Ascending aorta (tissue), 2 donors: ENCODE results near the gene DAB1. TPM values are rescaled to one million over a fixed set of nuclear protein-coding genes. Genes with fewer than 3 reads are reported as not detected.

ENCODE experiments used
- DNase-seq, 2 donors: peaks; one replicate each; pipeline ENCODE4 v3.0.0-alpha.2; 2019; ENCODE audit warnings: low spot score in 2 of 2
- H3K27ac ChIP-seq, 2 donors: fragments of 200-600 bp; sonication (generic); one replicate each; pipeline ENCODE4 v1.5.1; 2016 to 2017; ENCODE audit warnings: mild to moderate bottlenecking in 1 of 2
- H3K27me3 ChIP-seq: fragments of 200-600 bp; sonication (generic); one replicate; pipeline ENCODE4 v1.5.1; 2017
- H3K36me3 ChIP-seq, 2 donors: fragments of 200-600 bp; sonication (generic); one replicate each; pipeline ENCODE4 v1.5.1; 2016
- H3K4me1 ChIP-seq, 2 donors: fragments of 200-600 bp; sonication (generic); one replicate each; pipeline ENCODE4 v1.5.1; 2016 to 2017; ENCODE audit warnings: mild to moderate bottlenecking in 1 of 2
- H3K4me3 ChIP-seq, 2 donors: fragments of 200-600 bp; sonication (generic); one replicate each; pipeline ENCODE4 v1.5.1; 2016 to 2017; ENCODE audit warnings: mild to moderate bottlenecking in 1 of 2
- H3K9me3 ChIP-seq, 2 donors: fragments of 200-600 bp; sonication (generic); one replicate each; pipeline ENCODE4 v1.5.1; 2016
- intact Hi-C: fragments of 100-400 bp; cut with DNase I; formaldehyde crosslinking; loops from one replicate; pipeline ENCODE4 v1.15.1; 2023
- total RNA-seq: library from RNA; depleted of rRNA; stranded (reverse); fragments of >200 nt; gene quantifications from one replicate; pipeline ENCODE4 v1.1.0, GENCODE V29; 2016
- TF ChIP-seq, protein P1 (sequence below), 3 experiments: fragments of 200-600 bp in 2 of 3; fragments of 450-650 bp in 1 of 3; sonication (generic) in 2 of 3; IDR thresholded peaks; one replicate each; pipeline ENCODE4 v1.5.1; 2016 to 2019; ENCODE audit warnings: antibody characterized with exemption in 3 of 3, mild to moderate bottlenecking in 1 of 3, moderate library complexity in 1 of 3

The DAB1 gene
- total RNA-seq, 1 donor from 2014 or later: not detected

DNA sequence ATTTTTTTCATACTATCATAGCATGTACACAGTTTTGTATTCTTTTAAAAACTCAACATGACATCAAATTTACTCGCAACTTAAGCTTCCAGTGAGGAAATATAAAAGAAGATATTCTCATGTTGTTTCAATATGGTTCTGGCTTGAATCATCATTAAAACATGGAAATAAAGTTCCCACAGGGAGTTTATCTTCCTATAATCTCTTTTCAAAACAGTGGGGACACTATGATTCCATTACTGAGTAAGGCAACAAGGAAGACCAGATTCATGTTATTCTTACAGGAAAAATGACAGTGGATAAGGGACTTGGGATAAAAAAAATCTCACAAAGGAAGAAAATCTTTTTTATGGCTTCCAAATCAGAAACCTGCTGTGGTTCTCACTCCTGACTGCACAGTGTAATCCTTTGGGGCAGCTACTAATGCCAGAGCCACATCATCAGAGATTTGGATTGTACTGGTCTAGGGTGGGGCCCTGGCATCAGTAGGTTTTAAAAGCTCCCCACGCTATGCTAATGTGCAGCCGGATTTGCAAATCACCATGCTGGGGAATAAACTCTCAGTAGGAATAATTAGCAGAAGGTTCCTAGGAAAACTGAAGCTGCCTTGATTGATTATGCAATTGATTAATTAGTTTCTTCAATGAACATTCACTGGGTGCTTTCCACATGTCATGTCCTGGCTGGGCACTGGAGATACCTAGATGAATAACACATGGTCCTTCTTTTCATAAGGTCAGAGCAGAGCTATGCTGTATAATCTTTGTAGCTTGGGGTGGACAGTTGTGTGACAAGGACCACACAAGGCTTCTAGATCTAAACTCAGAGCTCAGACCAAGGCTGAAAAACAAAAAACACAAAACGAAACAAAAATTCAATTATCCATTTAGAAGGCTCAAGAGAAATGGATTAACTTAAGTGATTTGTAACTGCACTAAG lies 386.9 kb downstream of the DAB1 start:
- Histone ChIP-seq H3K9me3 (no peaks in the 10 kb centered on the region), H3K4me3 (no peak overlapping the region), H3K27me3 (no peaks in the 10 kb centered on the region), H3K4me1 (no peaks in the 10 kb centered on the region), H3K27ac (no peak overlapping the region), H3K36me3 (no peaks in the 10 kb centered on the region)
- no peak for DNase-seq
- intact Hi-C loops: no loop called here
- TF ChIP-seq, protein P1, sequence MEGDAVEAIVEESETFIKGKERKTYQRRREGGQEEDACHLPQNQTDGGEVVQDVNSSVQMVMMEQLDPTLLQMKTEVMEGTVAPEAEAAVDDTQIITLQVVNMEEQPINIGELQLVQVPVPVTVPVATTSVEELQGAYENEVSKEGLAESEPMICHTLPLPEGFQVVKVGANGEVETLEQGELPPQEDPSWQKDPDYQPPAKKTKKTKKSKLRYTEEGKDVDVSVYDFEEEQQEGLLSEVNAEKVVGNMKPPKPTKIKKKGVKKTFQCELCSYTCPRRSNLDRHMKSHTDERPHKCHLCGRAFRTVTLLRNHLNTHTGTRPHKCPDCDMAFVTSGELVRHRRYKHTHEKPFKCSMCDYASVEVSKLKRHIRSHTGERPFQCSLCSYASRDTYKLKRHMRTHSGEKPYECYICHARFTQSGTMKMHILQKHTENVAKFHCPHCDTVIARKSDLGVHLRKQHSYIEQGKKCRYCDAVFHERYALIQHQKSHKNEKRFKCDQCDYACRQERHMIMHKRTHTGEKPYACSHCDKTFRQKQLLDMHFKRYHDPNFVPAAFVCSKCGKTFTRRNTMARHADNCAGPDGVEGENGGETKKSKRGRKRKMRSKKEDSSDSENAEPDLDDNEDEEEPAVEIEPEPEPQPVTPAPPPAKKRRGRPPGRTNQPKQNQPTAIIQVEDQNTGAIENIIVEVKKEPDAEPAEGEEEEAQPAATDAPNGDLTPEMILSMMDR (IDR thresholded peaks at IDR 0.05): no peak

DNA sequence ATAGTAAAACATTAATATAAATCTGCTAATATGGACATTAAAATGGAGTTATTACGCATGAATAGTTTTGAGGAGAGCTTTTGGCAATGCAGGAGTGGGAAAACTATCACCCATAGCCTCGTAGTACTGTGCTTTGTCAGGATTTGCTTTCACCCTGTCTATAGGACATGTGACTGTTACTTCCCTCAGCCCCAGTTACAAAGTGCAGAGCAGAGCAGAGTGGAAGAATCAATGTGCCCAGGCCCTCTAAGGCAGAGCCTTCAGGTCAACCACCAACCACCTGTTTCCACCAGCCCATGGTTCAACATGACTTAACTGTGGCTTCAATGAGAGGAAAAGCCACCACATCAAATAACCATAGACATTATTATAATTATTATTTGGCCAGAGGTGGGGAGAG lies 389.1 kb downstream of the DAB1 start:
- Histone ChIP-seq H3K4me3 (no peak overlapping the region), H3K27me3 (no peaks in the 10 kb centered on the region), H3K36me3 (no peaks in the 10 kb centered on the region), H3K9me3 (no peaks in the 10 kb centered on the region), H3K4me1 (no peaks in the 10 kb centered on the region), H3K27ac (no peak overlapping the region)
- intact Hi-C loops: no loop called here
- no peak for DNase-seq
- TF ChIP-seq, protein P1 (IDR thresholded peaks at IDR 0.05): no peak

DNA sequence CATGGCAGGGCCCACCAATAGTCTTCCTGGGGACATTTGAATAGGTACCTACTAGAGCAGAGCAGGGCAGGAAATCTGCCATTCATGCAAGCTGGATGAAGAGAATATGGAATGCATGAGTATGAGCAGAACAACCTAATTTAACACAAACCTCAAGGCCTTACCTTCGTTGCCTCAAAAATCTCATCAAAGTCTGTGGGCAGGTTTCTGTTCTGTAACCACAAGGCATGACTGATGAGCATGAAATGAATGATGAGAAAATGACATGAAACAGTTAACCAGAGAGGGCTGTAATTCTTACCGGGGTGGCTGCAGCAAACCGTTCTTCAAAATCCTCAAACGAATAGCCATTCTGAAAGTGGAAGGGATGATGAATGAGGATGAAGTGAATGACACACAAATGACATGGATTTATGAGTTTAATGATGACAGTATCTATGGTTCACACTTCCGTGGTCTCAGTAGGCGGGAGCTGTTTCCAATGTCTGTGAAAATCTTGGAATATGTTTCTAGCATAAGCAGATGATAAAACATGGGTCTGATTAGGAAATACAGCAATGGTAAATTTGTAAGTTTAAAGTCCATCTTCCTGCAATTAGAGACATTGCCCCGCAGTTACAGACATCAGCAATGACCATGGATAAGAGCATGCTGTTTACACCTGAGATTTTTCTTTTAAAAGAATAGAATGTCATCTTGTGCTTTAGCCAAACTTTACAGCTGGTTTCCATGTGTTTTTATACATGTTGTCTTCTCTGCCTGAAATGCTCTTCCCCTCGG lies 390.4 kb downstream of the DAB1 start:
- no peak for DNase-seq
- Histone ChIP-seq H3K27ac (no peak overlapping the region), H3K4me3 (no peak overlapping the region), H3K27me3 (no peaks in the 10 kb centered on the region), H3K4me1 (no peaks in the 10 kb centered on the region), H3K9me3 (no peaks in the 10 kb centered on the region), H3K36me3 (no peaks in the 10 kb centered on the region)
- TF ChIP-seq, protein P1 (IDR thresholded peaks at IDR 0.05): no peak
- intact Hi-C loops: no loop called here

DNA sequence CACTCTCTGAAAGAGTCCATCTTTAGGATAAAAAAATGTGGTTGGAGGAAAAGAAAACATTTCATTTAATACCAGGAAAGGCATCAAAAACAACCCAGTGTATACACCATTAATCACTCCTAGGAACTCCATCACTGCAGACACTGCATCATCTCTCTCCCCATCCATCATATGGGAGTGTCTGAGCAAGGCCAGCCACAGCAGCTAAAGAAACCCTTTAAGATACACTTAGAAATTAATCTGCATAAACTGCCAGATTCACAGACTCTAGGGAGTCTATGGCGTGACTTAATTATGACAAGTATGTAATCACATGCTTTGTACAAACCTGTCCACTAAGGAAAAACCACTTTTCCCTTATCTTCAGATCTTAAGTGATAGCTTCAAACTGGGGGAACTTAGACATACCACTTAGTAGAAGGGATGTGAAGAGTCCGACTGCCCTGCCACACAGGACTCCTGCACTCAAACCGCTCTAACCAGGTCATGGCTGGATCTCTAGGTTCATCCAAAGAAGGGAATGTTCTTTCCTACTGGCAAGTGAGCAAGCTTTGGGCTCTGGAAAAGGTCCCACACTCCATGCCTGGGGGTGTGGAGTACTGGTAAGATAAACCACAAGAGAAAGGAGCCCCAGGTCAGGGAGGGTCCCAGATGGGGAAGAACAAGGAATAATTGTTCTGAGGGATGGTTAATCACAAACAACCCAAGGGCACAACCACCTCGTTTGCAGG lies 397.1 kb downstream of the DAB1 start:
- no peaks in the 10 kb centered on the region for H3K4me1 ChIP-seq
- intact Hi-C loops: no loop called here
- no peaks in the 10 kb centered on the region for H3K9me3 ChIP-seq
- no peak for DNase-seq
- no peaks in the 10 kb centered on the region for H3K36me3 ChIP-seq
- H3K4me3 ChIP-seq: no peak overlapping the region
- no peak overlapping the region for H3K27ac ChIP-seq
- H3K27me3 ChIP-seq: no peaks in the 10 kb centered on the region
- TF ChIP-seq, protein P1 (IDR thresholded peaks at IDR 0.05): no peak

DNA sequence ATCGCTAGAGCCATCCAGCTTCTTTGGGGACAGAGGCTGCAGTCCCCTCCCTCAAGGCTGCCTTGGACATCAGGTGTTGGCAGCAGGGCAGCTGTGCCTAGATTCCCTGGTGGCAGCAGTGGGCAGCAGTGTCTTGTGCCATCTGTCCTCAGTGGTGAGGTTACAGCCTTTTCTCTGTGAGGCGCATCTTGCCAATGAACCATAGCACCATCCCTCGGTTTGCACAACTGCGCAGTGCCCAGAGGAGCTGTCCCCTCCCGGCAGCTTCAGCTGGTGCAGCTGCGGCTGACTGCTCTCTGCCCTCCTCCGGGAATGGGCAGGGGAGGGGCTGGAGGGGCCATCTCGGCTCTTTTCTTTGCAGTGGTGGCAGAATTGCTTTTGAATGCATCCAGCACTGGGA lies 399.0 kb downstream of the DAB1 start:
- Histone ChIP-seq H3K4me1 (no peaks in the 10 kb centered on the region), H3K36me3 (no peaks in the 10 kb centered on the region), H3K4me3 (no peak overlapping the region), H3K9me3 (no peaks in the 10 kb centered on the region), H3K27ac (no peak overlapping the region), H3K27me3 (no peaks in the 10 kb centered on the region)
- intact Hi-C loops: no loop called here
- TF ChIP-seq, protein P1 (IDR thresholded peaks at IDR 0.05): no peak
- no peak for DNase-seq
